HepG2 (cell line): ENCODE results near the gene FBF1. TPM values are rescaled to one million over a fixed set of nuclear protein-coding genes. Genes with fewer than 3 reads are reported as not detected.
A peak's percentile ranks its signal among the peaks of the same experiment; 100 is the strongest.

Experiments used
- ADNP ChIP-seq: sonication (generic); formaldehyde crosslinking; IDR thresholded peaks from 2 replicates; pipeline ENCODE4 v1.4.0; 2020; ENCODE audit warnings: missing genetic modification reagents
- GATAD1 ChIP-seq: IDR thresholded peaks from 2 replicates; pipeline ENCODE4 v1.6.1; 2016; ENCODE audit warnings: missing genetic modification reagents, missing compliant biosample characterization
- HMG20A ChIP-seq: IDR thresholded peaks from 2 replicates; pipeline ENCODE4 v1.6.1; 2016; ENCODE audit warnings: borderline replicate concordance
- HNRNPK ChIP-seq: fragments of 200-400 bp; formaldehyde crosslinking; IDR thresholded peaks from 2 replicates; pipeline ENCODE4 v1.6.1; 2018; ENCODE audit warnings: low read length, low read depth, moderate library complexity, mild to moderate bottlenecking; ENCODE audit not compliant: poor library complexity, severe bottlenecking
- KMT2A ChIP-seq: sonication (generic); formaldehyde crosslinking; IDR thresholded peaks from 2 replicates; pipeline ENCODE4 v1.4.0; 2020; ENCODE audit warnings: missing genetic modification reagents
- MLLT10 ChIP-seq: sonication (generic); formaldehyde crosslinking; IDR thresholded peaks from 2 replicates; pipeline ENCODE4 v1.4.0; 2020; ENCODE audit warnings: missing genetic modification reagents
- NR0B2 ChIP-seq: sonication (generic); formaldehyde crosslinking; IDR thresholded peaks from 2 replicates; pipeline ENCODE4 v1.4.0; 2020; ENCODE audit warnings: mild to moderate bottlenecking, missing genetic modification reagents
- SMAD9 ChIP-seq: sonication (generic); formaldehyde crosslinking; IDR thresholded peaks from 2 replicates; pipeline ENCODE4 v1.5.1; 2020; ENCODE audit warnings: mild to moderate bottlenecking, missing genetic modification reagents
- SSRP1 ChIP-seq: IDR thresholded peaks from 2 replicates; pipeline ENCODE4 v1.6.1; 2016; ENCODE audit warnings: control low read depth
- WIZ ChIP-seq: sonication (generic); formaldehyde crosslinking; IDR thresholded peaks from 2 replicates; pipeline ENCODE4 v1.5.1; 2020; ENCODE audit warnings: mild to moderate bottlenecking, missing genetic modification reagents
- ZFP91 ChIP-seq: sonication (generic); formaldehyde crosslinking; IDR thresholded peaks from 2 replicates; pipeline ENCODE4 v1.9.0; 2022; ENCODE audit warnings: missing genetic modification reagents, mild to moderate bottlenecking, borderline replicate concordance
- ZMYM4 ChIP-seq: sonication (generic); formaldehyde crosslinking; IDR thresholded peaks from 2 replicates; pipeline ENCODE4 v1.8.1; 2023; ENCODE audit warnings: mild to moderate bottlenecking, missing genetic modification reagents
- ZNF24 ChIP-seq: fragments of 450-650 bp; IDR thresholded peaks from 2 replicates; pipeline ENCODE4 v1.6.1; 2017; ENCODE audit warnings: antibody characterized with exemption, mild to moderate bottlenecking
- ZNF282 ChIP-seq: fragments of 450-650 bp; IDR thresholded peaks from 2 replicates; pipeline ENCODE4 v1.6.1; 2018; ENCODE audit not compliant: partially characterized antibody
- ZNF333 ChIP-seq: sonication (generic); formaldehyde crosslinking; IDR thresholded peaks from 2 replicates; pipeline ENCODE4 v1.4.0; 2020; ENCODE audit warnings: mild to moderate bottlenecking, missing genetic modification reagents, borderline replicate concordance
- ZNF567 ChIP-seq: sonication (generic); formaldehyde crosslinking; IDR thresholded peaks from 2 replicates; pipeline ENCODE4 v1.8.1; 2023; ENCODE audit warnings: mild to moderate bottlenecking, missing genetic modification reagents, borderline replicate concordance
- ZNF652 ChIP-seq: IDR thresholded peaks from 2 replicates; pipeline ENCODE4 v1.6.1; 2016; ENCODE audit warnings: low read depth, borderline replicate concordance
- polyA plus RNA-seq, 8 experiments: library from polyadenylated mRNA; depleted of rRNA in 3 of 8; stranded (reverse) in 7 of 8; unstranded in 1 of 8; fragments of >200 nt; fragmentation: Illumina TruSeq in 4 of 8; extraction: Trizol in 4 of 8; gene quantifications; 2 replicates each; pipeline versions ENCODE4 v1.2.1 to v1.2.3, GENCODE V29; 2011 to 2016; ENCODE audit warnings: low read depth in 4 of 8, missing spikeins in 1 of 8, mixed read lengths in 1 of 8; ENCODE audit not compliant: insufficient read depth in 1 of 8
- total RNA-seq, 5 experiments: library from RNA; depleted of rRNA; stranded (reverse); fragments of >200 nt; fragmentation: Illumina TruSeq; extraction: Trizol; gene quantifications; 2 replicates each; pipeline ENCODE4 v1.2.3, GENCODE V29; 2016; ENCODE audit warnings: low read depth in 1 of 5
- TF ChIP-seq, protein P1 (sequence below): sonication (generic); formaldehyde crosslinking; IDR thresholded peaks from 2 replicates; pipeline ENCODE4 v1.9.0; 2021; ENCODE audit warnings: mild to moderate bottlenecking, missing genetic modification reagents
- TF ChIP-seq, protein P2 (sequence below): sonication (generic); formaldehyde crosslinking; IDR thresholded peaks from 2 replicates; pipeline ENCODE4 v1.5.0; 2020; ENCODE audit warnings: missing genetic modification reagents

The FBF1 gene
- total and polyA plus RNA-seq, 2 of the 13 experiments (the other 11 are each of a cell fraction or from before 2014, with no cell fraction given), result 2.4 to 8.1 TPM

DNA sequence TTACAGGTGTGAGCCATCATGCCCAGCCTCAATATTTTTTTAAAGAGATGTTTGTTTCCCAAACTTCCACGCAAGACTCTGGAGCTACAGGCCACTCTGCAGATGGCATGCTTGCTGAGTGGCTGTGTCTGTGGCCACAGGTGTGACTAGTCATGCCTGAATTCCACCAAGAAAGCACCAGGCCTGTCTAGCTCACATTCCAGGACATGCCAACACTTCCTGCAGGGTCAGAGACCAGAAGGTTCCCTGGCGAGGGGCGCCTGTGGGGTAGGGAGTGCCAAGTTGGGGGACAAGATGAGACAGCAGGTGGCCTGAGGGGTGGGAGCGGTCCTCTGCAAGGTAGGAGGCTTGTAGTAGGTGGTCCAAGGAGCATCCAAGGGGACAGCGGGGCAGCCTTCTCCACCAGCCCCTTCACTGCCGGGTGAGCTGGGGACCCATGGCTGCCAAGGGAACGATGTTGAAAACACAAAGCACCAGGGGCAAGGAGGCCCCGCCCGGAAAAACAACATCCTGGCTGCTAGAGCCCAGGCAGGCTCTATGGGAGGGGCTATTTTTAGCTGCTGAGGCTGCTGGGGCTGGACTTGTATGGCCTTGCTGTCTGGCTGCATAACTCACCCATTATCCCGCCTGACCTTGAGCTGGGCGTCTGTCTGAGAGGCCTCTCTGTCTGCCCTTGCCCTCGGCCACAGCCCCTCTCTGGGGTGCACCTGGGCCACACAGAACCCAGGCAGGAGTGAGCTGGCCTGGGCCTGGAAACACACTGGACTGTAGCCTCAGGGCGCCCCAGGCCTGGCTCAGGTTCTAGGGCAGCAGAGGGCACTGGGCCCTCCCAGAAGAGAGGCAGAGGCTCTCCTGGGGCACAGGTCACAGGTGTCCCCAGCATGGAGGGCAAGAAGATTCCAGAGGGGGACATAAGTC is 68.1 kb downstream of the FBF1 start (continued):
- TF ChIP-seq, protein P1, sequence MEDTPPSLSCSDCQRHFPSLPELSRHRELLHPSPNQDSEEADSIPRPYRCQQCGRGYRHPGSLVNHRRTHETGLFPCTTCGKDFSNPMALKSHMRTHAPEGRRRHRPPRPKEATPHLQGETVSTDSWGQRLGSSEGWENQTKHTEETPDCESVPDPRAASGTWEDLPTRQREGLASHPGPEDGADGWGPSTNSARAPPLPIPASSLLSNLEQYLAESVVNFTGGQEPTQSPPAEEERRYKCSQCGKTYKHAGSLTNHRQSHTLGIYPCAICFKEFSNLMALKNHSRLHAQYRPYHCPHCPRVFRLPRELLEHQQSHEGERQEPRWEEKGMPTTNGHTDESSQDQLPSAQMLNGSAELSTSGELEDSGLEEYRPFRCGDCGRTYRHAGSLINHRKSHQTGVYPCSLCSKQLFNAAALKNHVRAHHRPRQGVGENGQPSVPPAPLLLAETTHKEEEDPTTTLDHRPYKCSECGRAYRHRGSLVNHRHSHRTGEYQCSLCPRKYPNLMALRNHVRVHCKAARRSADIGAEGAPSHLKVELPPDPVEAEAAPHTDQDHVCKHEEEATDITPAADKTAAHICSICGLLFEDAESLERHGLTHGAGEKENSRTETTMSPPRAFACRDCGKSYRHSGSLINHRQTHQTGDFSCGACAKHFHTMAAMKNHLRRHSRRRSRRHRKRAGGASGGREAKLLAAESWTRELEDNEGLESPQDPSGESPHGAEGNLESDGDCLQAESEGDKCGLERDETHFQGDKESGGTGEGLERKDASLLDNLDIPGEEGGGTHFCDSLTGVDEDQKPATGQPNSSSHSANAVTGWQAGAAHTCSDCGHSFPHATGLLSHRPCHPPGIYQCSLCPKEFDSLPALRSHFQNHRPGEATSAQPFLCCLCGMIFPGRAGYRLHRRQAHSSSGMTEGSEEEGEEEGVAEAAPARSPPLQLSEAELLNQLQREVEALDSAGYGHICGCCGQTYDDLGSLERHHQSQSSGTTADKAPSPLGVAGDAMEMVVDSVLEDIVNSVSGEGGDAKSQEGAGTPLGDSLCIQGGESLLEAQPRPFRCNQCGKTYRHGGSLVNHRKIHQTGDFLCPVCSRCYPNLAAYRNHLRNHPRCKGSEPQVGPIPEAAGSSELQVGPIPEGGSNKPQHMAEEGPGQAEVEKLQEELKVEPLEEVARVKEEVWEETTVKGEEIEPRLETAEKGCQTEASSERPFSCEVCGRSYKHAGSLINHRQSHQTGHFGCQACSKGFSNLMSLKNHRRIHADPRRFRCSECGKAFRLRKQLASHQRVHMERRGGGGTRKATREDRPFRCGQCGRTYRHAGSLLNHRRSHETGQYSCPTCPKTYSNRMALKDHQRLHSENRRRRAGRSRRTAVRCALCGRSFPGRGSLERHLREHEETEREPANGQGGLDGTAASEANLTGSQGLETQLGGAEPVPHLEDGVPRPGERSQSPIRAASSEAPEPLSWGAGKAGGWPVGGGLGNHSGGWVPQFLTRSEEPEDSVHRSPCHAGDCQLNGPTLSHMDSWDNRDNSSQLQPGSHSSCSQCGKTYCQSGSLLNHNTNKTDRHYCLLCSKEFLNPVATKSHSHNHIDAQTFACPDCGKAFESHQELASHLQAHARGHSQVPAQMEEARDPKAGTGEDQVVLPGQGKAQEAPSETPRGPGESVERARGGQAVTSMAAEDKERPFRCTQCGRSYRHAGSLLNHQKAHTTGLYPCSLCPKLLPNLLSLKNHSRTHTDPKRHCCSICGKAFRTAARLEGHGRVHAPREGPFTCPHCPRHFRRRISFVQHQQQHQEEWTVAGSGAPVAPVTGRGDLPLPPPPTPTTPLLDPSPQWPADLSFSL, result no peak; the same call in 1 of the 2 replicates
- TF ChIP-seq GATAD1 (peak; percentile 52), WIZ (peak; percentile 79; the same call in 1 of the 2 replicates), SMAD9 (CRISPR knock-in tag) (no peak), SSRP1 (CRISPR knock-in tag) (peak; percentile 43; the same call in 1 of the 2 replicates), HNRNPK (no peak), ZNF24 (0 out of 2 replicates have a peak, but pooled peaks have one; percentile 12), KMT2A (CRISPR knock-in tag) (peak; percentile 82), ZNF652 (CRISPR knock-in tag) (no peak; the same call in 1 of the 2 replicates), ZNF567 (CRISPR knock-in tag) (peak; percentile 85), ZNF282 (no peak), ADNP (peak; percentile 56; the same call in 1 of the 2 replicates), MLLT10 (CRISPR knock-in tag) (no peak), HMG20A (peak; percentile 82), ZFP91 (CRISPR knock-in tag) (peak; percentile 86; the same call in 1 of the 2 replicates), ZNF333 (CRISPR knock-in tag) (no peak; the same call in 1 of the 2 replicates), ZMYM4 (CRISPR knock-in tag) (peak; percentile 58), NR0B2 (peak; percentile 31; the same call in 1 of the 2 replicates)
- TF ChIP-seq, protein P2, sequence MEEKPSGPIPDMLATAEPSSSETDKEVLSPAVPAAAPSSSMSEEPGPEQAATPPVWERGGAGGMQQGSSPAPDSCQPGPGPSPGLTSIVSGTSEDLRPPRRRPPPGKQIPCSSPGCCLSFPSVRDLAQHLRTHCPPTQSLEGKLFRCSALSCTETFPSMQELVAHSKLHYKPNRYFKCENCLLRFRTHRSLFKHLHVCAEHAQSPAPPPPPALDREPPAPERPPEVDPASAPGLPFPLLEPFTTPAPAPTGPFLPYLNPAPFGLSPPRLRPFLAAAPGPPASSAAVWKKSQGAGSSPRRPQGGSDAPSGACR (CRISPR knock-in tag), result peak; percentile 93
